Islet precursor cell (in vitro differentiated cells): ENCODE data around the gene SDF2.

Experiments used
- DNase-seq: peaks from one replicate; pipeline ENCODE4 v3.0.0-alpha.2; 2018

The SDF2 gene

GRCh38 chr17:28661635-28662526, at the start of gene SDF2, which contains the start of gene SUPT6H:
SDF2 (minus strand) TSS chr17:28661906; CDS start chr17:28661876, 30 bp downstream.
SUPT6H (plus strand) TSS chr17:28662205; CDS start chr17:28673402, 11,197 bp downstream.
- DNase-seq, result peak; percentile 95

- DNase-seq, result peak; percentile 100
Measured at GRCh38 chr17:28710861-28711722, 49.4 kb upstream of the SDF2 start.

GRCh38 chr17:28707339-28707720, 45.6 kb upstream of the SDF2 start:
- no peak for DNase-seq

- peak; percentile 53 for DNase-seq
Measured at GRCh38 chr17:28706471-28707338, 45.0 kb upstream of the SDF2 start.

- DNase-seq, result peak; percentile 55
Measured at GRCh38 chr17:28705728-28706334, 44.1 kb upstream of the SDF2 start.

GRCh38 chr17:28705074-28705659, 43.5 kb upstream of the SDF2 start:
- no peak for DNase-seq

GRCh38 chr17:28704219-28704858, 42.6 kb upstream of the SDF2 start:
- DNase-seq, result no peak

- DNase-seq, result no peak
Measured at GRCh38 chr17:28703552-28704218, 42.0 kb upstream of the SDF2 start.

- peak; percentile 55 for DNase-seq
Measured at GRCh38 chr17:28702752-28703150, 41.0 kb upstream of the SDF2 start.

GRCh38 chr17:28702026-28702751, 40.5 kb upstream of the SDF2 start:
- DNase-seq, result no peak

GRCh38 chr17:28700830-28701492, 39.3 kb upstream of the SDF2 start:
- peak; percentile 56 for DNase-seq

GRCh38 chr17:28700278-28700677, 38.6 kb upstream of the SDF2 start:
- DNase-seq, result no peak

- no peak for DNase-seq
Measured at GRCh38 chr17:28698253-28698941, 36.7 kb upstream of the SDF2 start.

- DNase-seq, result no peak
Measured at GRCh38 chr17:28693869-28694268, 32.2 kb upstream of the SDF2 start.

GRCh38 chr17:28689011-28689410, 27.3 kb upstream of the SDF2 start:
- DNase-seq, result no peak

- DNase-seq, result no peak
Measured at GRCh38 chr17:28688481-28688880, 26.8 kb upstream of the SDF2 start.

- DNase-seq, result no peak
Measured at GRCh38 chr17:28686296-28686695, 24.6 kb upstream of the SDF2 start.

GRCh38 chr17:28685366-28685765, 23.7 kb upstream of the SDF2 start:
- no peak for DNase-seq

GRCh38 chr17:28684963-28685362, 23.3 kb upstream of the SDF2 start:
- DNase-seq, result peak; percentile 60
